B cell (primary cell): Measurements from ENCODE around the gene RAB25.

Experiments
- EZH2 ChIP-seq: IDR thresholded peaks from 2 replicates; pipeline ENCODE4 v1.6.1; 2012; ENCODE audit warnings: borderline replicate concordance, low read depth, mild to moderate bottlenecking, moderate library complexity, low read length; ENCODE audit not compliant: insufficient read depth, poor library complexity, severe bottlenecking
- TF ChIP-seq, protein P1 (sequence below): fragments of 200-600 bp; IDR thresholded peaks from one replicate; pipeline ENCODE4 v1.8.0; 2022; ENCODE audit warnings: antibody characterized with exemption, mild to moderate bottlenecking

DNA sequence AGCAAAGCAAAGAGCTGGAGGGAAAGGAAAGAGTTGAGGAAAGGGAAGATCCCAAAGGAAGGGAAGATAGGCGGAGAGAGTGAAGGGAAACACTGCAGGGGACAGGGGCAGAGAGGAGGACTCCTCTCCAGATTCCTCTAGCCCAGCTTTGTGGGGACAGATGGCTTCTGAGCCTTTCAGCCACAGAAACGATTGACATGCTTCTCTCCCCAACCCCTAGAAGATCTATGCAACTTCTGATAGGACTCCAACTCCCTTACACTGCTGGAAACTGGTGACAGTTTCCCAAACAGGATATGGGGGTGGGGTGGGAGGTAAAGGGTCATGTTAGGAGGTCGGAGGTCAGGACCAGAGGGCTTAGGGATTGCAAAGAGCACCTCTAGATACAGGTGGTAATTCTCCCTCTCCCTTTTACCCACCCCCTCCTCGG lies 14.8 kb downstream of the RAB25 start:
- TF ChIP-seq, protein P1, sequence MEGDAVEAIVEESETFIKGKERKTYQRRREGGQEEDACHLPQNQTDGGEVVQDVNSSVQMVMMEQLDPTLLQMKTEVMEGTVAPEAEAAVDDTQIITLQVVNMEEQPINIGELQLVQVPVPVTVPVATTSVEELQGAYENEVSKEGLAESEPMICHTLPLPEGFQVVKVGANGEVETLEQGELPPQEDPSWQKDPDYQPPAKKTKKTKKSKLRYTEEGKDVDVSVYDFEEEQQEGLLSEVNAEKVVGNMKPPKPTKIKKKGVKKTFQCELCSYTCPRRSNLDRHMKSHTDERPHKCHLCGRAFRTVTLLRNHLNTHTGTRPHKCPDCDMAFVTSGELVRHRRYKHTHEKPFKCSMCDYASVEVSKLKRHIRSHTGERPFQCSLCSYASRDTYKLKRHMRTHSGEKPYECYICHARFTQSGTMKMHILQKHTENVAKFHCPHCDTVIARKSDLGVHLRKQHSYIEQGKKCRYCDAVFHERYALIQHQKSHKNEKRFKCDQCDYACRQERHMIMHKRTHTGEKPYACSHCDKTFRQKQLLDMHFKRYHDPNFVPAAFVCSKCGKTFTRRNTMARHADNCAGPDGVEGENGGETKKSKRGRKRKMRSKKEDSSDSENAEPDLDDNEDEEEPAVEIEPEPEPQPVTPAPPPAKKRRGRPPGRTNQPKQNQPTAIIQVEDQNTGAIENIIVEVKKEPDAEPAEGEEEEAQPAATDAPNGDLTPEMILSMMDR: no peak
- no peak for TF ChIP-seq EZH2
